H1 (cell line): Measurements from ENCODE around the gene P2RY1. TPM values are rescaled to one million over a fixed set of nuclear protein-coding genes. Genes with fewer than 3 reads are reported as not detected.

Experiments
- CBX8 ChIP-seq: fragments of 300-800, 300-1000 bp; sonication (generic); IDR thresholded peaks from 2 replicates; pipeline ENCODE4 v1.7.1; 2016; ENCODE audit warnings: low read depth, low read length, borderline replicate concordance
- CEBPB ChIP-seq: IDR thresholded peaks from 2 replicates; pipeline ENCODE4 v1.6.1; 2012; ENCODE audit warnings: low read depth, low read length
- CHD2 ChIP-seq: IDR thresholded peaks from 2 replicates; pipeline ENCODE4 v1.6.1; 2012; ENCODE audit warnings: low read length, improper control_type of control experiment
- CHD7 ChIP-seq: fragments of 300-600 bp; sonication (generic); IDR thresholded peaks from 2 replicates; pipeline ENCODE4 v1.7.1; 2012; ENCODE audit warnings: low read length, moderate library complexity, mild to moderate bottlenecking, inconsistent platforms; ENCODE audit not compliant: insufficient replicate concordance
- EP300 ChIP-seq, 2 experiments: IDR thresholded peaks; 1 replicate in 1 of 2; 2 replicates in 1 of 2; pipeline ENCODE4 v1.6.1; 2011 to 2012; ENCODE audit warnings: low read depth in 2 of 2, low read length in 2 of 2, mild to moderate bottlenecking in 2 of 2, borderline replicate concordance in 1 of 2, inconsistent platforms in 1 of 2, moderate library complexity in 1 of 2
- GTF2F1 ChIP-seq: IDR thresholded peaks from 2 replicates; pipeline ENCODE4 v1.6.1; 2012; ENCODE audit warnings: low read depth, low read length, improper control_type of control experiment, borderline replicate concordance
- NANOG ChIP-seq: IDR thresholded peaks from 2 replicates; pipeline ENCODE4 v1.6.1; 2011; ENCODE audit warnings: low read length, low read depth, mild to moderate bottlenecking, inconsistent platforms; ENCODE audit not compliant: insufficient read depth, poor library complexity, severe bottlenecking
- SIN3A ChIP-seq, 2 experiments: IDR thresholded peaks in 1 of 2; conservative IDR thresholded peaks in 1 of 2; 2 replicates each; pipeline ENCODE4 v1.6.1; 2011 to 2012; ENCODE audit warnings: low read length in 2 of 2, improper control_type of control experiment in 1 of 2, low read depth in 1 of 2, mild to moderate bottlenecking in 1 of 2
- SRF ChIP-seq: IDR thresholded peaks from 2 replicates; pipeline ENCODE4 v1.6.1; 2011; ENCODE audit warnings: mild to moderate bottlenecking, low read depth, low read length, moderate library complexity
- YY1 ChIP-seq: IDR thresholded peaks from 2 replicates; pipeline ENCODE4 v1.6.1; 2011; ENCODE audit warnings: low read depth, mild to moderate bottlenecking, low read length
- polyA plus RNA-seq, 7 experiments: library from polyadenylated mRNA; depleted of rRNA in 3 of 7; stranded (reverse) in 5 of 7; unstranded in 2 of 7; fragments of >200 nt in 5 of 7; fragments of 200-250 nt in 2 of 7; gene quantifications; 1 replicate in 5 of 7; 2 replicates in 1 of 7; 4 replicates in 1 of 7; pipeline versions ENCODE4 v1.2.1 to v1.2.3, GENCODE V29; 2011 to 2013; ENCODE audit warnings: missing spikeins in 2 of 7, mixed read lengths in 2 of 7
- total RNA-seq: library from RNA; stranded (reverse); fragmentation: NEBNext Ultra II Directional; extraction: Animal tissue kit (Norgen Biotek cat#: 25700); gene quantifications from 2 replicates; pipeline ENCODE4 v1.2.1, GENCODE V29; 2021

Gene P2RY1
- total and polyA plus RNA-seq, 2 of the 8 experiments (the other 6 are each of a cell fraction or from before 2014, with no cell fraction given), result 6.5 to 28.3 TPM

DNA sequence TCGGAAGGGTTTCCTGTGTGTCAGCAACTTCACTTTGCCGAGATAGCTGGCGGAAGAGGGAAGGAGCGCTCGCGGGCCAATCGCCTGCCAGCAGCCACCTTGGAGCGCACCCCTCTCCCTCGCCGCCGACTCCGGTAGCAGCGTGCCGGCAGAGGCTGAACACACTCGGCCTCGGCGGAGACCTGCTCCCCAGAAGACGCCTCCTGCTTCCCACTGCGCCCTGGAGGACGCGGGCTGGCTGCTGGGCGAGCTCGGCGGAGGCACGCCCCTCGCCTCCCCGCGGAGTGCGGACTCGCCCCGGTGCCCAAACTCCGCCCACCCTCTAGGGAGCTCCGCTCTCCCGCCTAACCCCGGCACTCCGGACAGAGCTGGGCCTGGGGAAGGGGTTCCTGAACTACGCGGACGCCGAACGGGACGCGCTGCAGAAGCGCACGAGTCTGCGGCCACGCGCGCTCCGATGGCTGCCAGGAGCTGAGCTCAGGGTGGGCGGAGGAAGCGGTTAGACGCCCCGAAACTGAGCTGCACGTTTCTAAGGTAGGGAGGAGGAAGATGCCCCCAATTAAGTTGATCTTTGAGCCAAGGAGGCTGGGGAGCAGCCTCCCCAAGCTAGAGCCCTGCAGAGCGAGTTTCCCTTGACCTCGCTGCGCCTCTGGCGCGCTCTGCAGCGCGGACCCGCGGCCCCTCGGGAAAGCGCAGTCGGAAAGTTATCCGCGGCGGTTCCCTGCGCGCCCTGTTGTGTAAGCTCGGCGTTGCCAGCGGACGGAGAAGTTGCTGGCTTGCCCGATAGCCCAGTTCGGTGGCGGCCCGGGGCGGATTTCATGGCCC lies at the start of gene P2RY1 (continued):
- TF ChIP-seq CHD7 (no peak), CHD2 (no peak), EP300 (IDR thresholded peaks at IDR 0.05; ENCODE audit: borderline replicate concordance in 1 of 2, low read depth in 2 of 2, low read length in 2 of 2) (no peak), GTF2F1 (no peak), CBX8 (no peak), SIN3A (conservative IDR thresholded peaks at IDR 0.05 in 1 of 2, IDR thresholded peaks at IDR 0.05 in 1 of 2; ENCODE audit: low read depth in 1 of 2, low read length in 2 of 2) (peak; percentile 15 to 60; a peak in 1 of 4 replicates), SRF (no peak), CEBPB (peak; percentile 63), NANOG (no peak), YY1 (no peak)
